ENCODE results near the gene MISP. TPM values are rescaled to one million over a fixed set of nuclear protein-coding genes. Genes with fewer than 3 reads are reported as not detected.
A peak's percentile ranks its signal among the peaks of the same experiment; 100 is the strongest.

MISP gene
- total and polyA plus RNA-seq, 2 of the 13 experiments (the other 11 are each of a cell fraction or from before 2014, with no cell fraction given) = 0.67 to 1.3 TPM

- no peak for TF ChIP-seq ZNF644 (CRISPR knock-in tag; IDR thresholded peaks at IDR 0.05; ENCODE audit: low read depth)
- no peak for TF ChIP-seq ZNF350 (CRISPR knock-in tag; IDR thresholded peaks at IDR 0.05; ENCODE audit: borderline replicate concordance, low read depth)
- TF ChIP-seq, protein P1, sequence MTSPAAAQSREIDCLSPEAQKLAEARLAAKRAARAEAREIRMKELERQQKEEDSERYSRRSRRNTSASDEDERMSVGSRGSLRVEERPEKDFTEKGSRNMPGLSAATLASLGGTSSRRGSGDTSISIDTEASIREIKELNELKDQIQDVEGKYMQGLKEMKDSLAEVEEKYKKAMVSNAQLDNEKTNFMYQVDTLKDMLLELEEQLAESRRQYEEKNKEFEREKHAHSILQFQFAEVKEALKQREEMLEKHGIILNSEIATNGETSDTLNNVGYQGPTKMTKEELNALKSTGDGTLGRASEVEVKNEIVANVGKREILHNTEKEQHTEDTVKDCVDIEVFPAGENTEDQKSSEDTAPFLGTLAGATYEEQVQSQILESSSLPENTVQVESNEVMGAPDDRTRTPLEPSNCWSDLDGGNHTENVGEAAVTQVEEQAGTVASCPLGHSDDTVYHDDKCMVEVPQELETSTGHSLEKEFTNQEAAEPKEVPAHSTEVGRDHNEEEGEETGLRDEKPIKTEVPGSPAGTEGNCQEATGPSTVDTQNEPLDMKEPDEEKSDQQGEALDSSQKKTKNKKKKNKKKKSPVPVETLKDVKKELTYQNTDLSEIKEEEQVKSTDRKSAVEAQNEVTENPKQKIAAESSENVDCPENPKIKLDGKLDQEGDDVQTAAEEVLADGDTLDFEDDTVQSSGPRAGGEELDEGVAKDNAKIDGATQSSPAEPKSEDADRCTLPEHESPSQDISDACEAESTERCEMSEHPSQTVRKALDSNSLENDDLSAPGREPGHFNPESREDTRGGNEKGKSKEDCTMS (CRISPR knock-in tag; conservative IDR thresholded peaks at IDR 0.05) = no peak
- TF ChIP-seq ZNF3 (CRISPR knock-in tag; IDR thresholded peaks at IDR 0.05) = no peak
- TF ChIP-seq ZNF546 (CRISPR knock-in tag; conservative IDR thresholded peaks at IDR 0.05) = no peak
- TF ChIP-seq ZNF782 (CRISPR knock-in tag; IDR thresholded peaks at IDR 0.05; ENCODE audit: borderline replicate concordance) = no peak
- no peak for TF ChIP-seq XBP1 (CRISPR knock-in tag; IDR thresholded peaks at IDR 0.05)
- no peak for TF ChIP-seq ZFP36L2 (CRISPR knock-in tag; IDR thresholded peaks at IDR 0.05)
- TF ChIP-seq, protein P2, sequence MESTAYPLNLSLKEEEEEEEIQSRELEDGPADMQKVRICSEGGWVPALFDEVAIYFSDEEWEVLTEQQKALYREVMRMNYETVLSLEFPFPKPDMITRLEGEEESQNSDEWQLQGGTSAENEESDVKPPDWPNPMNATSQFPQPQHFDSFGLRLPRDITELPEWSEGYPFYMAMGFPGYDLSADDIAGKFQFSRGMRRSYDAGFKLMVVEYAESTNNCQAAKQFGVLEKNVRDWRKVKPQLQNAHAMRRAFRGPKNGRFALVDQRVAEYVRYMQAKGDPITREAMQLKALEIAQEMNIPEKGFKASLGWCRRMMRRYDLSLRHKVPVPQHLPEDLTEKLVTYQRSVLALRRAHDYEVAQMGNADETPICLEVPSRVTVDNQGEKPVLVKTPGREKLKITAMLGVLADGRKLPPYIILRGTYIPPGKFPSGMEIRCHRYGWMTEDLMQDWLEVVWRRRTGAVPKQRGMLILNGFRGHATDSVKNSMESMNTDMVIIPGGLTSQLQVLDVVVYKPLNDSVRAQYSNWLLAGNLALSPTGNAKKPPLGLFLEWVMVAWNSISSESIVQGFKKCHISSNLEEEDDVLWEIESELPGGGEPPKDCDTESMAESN (CRISPR knock-in tag; conservative IDR thresholded peaks at IDR 0.05) = no peak
- no peak for TF ChIP-seq U2AF2 (IDR thresholded peaks at IDR 0.05; ENCODE audit: low read depth, low read length)
- TF ChIP-seq, protein P3, sequence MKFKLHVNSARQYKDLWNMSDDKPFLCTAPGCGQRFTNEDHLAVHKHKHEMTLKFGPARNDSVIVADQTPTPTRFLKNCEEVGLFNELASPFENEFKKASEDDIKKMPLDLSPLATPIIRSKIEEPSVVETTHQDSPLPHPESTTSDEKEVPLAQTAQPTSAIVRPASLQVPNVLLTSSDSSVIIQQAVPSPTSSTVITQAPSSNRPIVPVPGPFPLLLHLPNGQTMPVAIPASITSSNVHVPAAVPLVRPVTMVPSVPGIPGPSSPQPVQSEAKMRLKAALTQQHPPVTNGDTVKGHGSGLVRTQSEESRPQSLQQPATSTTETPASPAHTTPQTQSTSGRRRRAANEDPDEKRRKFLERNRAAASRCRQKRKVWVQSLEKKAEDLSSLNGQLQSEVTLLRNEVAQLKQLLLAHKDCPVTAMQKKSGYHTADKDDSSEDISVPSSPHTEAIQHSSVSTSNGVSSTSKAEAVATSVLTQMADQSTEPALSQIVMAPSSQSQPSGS (CRISPR knock-in tag; IDR thresholded peaks at IDR 0.05) = 0 out of 2 replicates have a peak, but pooled peaks have one; percentile 25
- TF ChIP-seq SNRNP70 (IDR thresholded peaks at IDR 0.05; ENCODE audit: low read depth, low read length) = no peak
- no peak for TF ChIP-seq SCMH1 (CRISPR knock-in tag; IDR thresholded peaks at IDR 0.05; ENCODE audit: borderline replicate concordance)
- TF ChIP-seq BHLHE40 (IDR thresholded peaks at IDR 0.05; ENCODE audit: low read length) = no peak
- no peak for TF ChIP-seq ZMYM2 (CRISPR knock-in tag; IDR thresholded peaks at IDR 0.05)
- TF ChIP-seq EP300 (IDR thresholded peaks at IDR 0.05; ENCODE audit: low read depth in 2 of 2, low read length in 2 of 2) = no peak
- no peak for TF ChIP-seq EP300 (CRISPR knock-in tag; IDR thresholded peaks at IDR 0.05; ENCODE audit: borderline replicate concordance)
- TF ChIP-seq REL (CRISPR knock-in tag; conservative IDR thresholded peaks at IDR 0.05) = no peak
- TF ChIP-seq RBFOX2 (IDR thresholded peaks at IDR 0.05; ENCODE audit: low read depth, low read length) = no peak
- no peak for TF ChIP-seq KAT7 (CRISPR knock-in tag; IDR thresholded peaks at IDR 0.05; ENCODE audit: borderline replicate concordance)
- TF ChIP-seq, protein P4, sequence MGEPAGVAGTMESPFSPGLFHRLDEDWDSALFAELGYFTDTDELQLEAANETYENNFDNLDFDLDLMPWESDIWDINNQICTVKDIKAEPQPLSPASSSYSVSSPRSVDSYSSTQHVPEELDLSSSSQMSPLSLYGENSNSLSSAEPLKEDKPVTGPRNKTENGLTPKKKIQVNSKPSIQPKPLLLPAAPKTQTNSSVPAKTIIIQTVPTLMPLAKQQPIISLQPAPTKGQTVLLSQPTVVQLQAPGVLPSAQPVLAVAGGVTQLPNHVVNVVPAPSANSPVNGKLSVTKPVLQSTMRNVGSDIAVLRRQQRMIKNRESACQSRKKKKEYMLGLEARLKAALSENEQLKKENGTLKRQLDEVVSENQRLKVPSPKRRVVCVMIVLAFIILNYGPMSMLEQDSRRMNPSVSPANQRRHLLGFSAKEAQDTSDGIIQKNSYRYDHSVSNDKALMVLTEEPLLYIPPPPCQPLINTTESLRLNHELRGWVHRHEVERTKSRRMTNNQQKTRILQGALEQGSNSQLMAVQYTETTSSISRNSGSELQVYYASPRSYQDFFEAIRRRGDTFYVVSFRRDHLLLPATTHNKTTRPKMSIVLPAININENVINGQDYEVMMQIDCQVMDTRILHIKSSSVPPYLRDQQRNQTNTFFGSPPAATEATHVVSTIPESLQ (CRISPR knock-in tag; conservative IDR thresholded peaks at IDR 0.05) = no peak
Measured at GRCh38 chr19:800360-801029, 49.6 kb downstream of the MISP start (continued).

Measured in HepG2 (cell line).